ENCODE measurements around the gene DCDC2B.

The DCDC2B gene

GRCh38 chr1:32263744-32264143 is 54.9 kb downstream of the DCDC2B start:
- DNase-seq: no peak
